ENCODE data around the gene FAM149B1.

Gene FAM149B1

DNA sequence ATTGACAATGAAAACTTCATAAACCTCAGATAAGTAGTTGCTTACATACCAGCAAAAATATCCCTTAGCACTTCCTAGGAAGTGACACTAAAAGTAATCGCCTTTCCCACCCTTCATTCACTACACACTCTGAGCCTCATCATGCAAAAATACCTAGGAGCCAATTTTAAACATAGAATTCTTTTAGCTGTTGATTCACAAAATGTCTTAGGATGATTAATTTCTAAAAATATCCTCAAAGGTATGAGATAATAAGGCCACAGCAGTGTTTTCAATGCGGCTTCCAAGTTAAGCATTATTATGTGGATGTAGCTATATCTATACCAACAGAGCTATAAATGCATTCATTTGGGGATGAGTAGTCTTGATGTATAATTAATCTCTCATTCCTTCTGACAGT lies 66.0 kb downstream of the FAM149B1 start:
- no peak for DNase-seq (ENCODE audit: low read depth)

- no peak for DNase-seq (ENCODE audit: low read depth)
These were observed 66.8 kb downstream of the FAM149B1 start for GRCh38 chr10:73234695-73235094.

GRCh38 chr10:73238990-73239566 lies 71.2 kb downstream of the FAM149B1 start:
- DNase-seq (ENCODE audit: low read depth): no peak

- no peak for DNase-seq (ENCODE audit: low read depth)
These were observed 72.0 kb downstream of the FAM149B1 start for GRCh38 chr10:73239908-73240307.

DNA sequence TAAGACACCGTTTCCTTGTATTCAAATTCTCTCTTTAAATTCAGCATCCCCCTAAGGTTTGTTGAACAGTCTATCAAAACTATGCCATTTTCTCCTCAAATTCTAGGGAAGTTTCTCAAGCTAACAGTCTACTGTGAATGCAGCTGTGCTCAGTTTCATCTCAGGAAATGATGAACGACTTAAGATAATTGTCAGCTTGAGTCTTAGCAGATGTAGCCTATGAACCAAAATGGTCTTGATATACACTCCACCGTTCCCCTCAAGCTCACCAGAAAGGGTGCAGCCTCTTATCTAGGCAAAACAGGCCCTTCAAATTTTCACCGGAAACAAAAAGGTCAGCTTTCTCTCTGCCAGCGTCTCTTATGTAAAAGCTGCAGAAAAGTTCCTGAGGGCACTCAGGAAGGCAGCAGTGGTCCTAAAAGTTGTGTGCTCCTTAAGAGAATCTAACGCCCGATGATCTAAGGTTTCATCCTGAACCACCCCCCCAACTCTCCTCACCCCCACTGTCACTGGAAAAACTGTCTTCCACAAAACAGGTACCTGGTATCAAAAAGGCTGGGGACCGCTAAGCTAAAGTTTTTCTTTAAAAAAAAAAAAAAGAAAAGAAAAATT lies 77.1 kb downstream of the FAM149B1 start:
- no peak for DNase-seq (ENCODE audit: low read depth)

- DNase-seq (ENCODE audit: low read depth): no peak
These were observed 78.4 kb downstream of the FAM149B1 start for GRCh38 chr10:73246322-73246645.

DNA sequence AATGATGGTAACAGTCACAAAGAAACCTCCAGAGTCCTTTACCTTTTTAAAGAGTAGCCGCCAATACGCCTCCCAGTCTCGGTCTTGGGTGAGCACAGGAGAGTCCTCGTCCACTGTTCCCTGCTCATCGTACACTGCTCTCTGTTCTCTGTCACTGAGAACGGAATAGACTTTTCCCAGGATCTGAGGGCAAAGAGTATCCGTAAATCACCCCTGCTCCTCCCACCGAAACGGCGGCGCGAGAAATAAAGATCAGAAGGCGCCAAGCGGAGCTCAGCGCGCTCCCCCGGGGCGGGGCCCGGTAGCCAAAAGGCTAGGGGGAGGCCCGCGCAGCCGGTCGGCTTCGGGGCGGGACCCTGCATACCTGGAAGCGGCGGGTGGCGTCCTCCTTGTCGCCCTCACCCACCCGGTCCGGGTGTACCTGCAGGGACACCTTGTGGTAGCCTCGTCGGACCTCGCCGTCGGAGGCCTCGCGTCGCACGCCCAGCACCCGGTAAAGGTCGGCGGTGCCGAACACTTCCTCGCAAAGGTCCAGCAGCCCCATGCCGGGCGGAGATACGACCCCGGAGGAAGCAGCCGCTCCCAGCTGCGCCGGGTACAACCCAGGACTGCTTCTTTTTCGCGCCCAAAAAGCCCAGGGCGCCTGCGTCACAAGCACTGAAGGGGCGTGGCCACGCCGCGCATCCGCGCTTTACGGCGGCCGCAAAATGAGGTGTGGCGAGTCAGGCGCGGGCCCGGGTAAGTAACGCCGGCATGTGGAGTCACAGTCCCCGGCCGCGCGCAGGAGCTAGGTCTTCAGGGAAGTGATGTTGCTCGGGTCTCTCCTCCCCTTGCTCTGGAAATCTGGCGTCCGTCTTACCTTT lies 79.0 kb downstream of the FAM149B1 start, which contains the start of gene DNAJC9:
Gene DNAJC9 (minus strand): TSS at position 610 of the 863 bp plus-strand sequence. CDS start 66 bp downstream, at position 544.
- peak; percentile 96 for DNase-seq (ENCODE audit: low read depth)

GRCh38 chr10:73247509-73248258 lies 79.8 kb downstream of the FAM149B1 start:
- DNase-seq (ENCODE audit: low read depth): peak; percentile 44

GRCh38 chr10:73248259-73248724 lies 80.4 kb downstream of the FAM149B1 start:
- DNase-seq (ENCODE audit: low read depth): peak; percentile 49

- peak; percentile 34 for DNase-seq (ENCODE audit: low read depth)
These were observed 83.9 kb downstream of the FAM149B1 start for GRCh38 chr10:73251683-73252444.

- peak; percentile 99 for DNase-seq (ENCODE audit: low read depth)
These were observed 84.7 kb downstream of the FAM149B1 start, which contains the start of gene MRPS16 for GRCh38 chr10:73252445-73253224. Gene MRPS16, minus strand, starts transcription at chr10:73252644. Its CDS starts 162 bp downstream, at chr10:73252482.

DNA sequence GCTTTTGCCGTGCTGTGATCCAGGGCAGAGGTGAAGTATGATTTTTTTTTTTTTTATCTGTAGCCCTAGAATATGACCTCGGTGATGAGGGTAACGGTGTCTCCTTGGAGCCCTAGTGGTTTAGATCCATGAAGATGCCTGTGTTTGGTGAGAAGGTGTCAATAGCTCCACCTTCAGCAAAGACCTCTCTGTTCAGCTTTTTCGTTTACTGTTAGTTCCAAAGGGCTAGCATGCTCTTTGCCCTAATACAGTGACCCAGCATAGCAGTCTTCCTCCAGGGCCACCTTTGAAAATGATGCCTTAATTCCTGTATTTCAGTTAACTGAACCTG lies 85.3 kb downstream of the FAM149B1 start:
- DNase-seq (ENCODE audit: low read depth): peak; percentile 44

GRCh38 chr10:73258612-73259011 lies 90.7 kb downstream of the FAM149B1 start:
- DNase-seq (ENCODE audit: low read depth): peak; percentile 19

DNA sequence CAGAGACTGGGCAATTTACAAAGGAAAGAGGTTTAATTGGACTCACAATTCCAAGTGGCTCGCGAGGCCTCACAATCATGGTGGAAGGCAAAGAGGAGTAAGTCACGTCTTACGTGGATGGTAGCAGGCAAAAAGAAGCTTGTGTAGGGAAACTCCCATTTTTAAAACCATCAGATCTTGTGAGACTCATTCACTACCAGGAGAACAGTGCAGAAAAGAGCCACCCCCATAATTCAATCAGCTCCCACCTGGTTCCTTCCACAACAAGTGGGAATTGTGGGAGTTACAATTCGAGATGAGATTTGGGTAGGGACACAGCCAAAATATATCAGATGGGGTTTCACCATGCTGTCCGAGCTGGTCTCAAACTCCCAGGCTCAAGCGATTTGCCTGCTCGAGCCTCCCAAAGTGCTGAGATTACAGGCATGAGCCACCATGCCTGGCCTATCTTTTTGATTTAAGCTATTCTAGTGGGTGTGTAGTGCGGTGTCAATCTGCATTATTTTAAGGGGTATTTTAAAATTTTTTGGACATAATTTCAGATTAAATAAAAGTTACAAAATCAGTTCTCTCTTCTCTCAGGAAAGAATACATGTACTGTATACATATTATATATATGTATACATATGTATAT lies 93.6 kb downstream of the FAM149B1 start:
- no peak for DNase-seq (ENCODE audit: low read depth)

GRCh38 chr10:73262105-73262730 lies 94.3 kb downstream of the FAM149B1 start:
- peak; percentile 94 for DNase-seq (ENCODE audit: low read depth)

- DNase-seq (ENCODE audit: low read depth): no peak
These were observed 95.1 kb downstream of the FAM149B1 start for GRCh38 chr10:73262880-73263555.

GRCh38 chr10:73263693-73264347 lies 95.9 kb downstream of the FAM149B1 start:
- DNase-seq (ENCODE audit: low read depth): peak; percentile 68

DNA sequence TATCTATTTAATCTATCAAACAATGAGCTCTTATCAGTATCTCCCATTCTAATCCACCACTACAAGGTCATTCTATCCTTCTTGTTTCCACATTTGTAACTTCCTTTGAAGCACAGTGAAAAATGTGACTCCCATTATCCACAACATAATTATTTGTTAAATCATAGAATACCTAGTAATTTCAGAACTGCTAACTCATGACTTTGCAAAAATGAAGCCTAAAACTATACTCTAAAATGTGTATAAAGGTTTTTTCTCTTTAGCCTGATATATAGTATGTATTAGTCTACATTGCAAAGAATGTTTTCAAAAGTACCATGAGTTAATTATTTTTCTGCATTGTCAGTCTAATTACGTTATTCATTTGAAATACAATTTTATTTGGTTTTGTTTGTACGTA lies 96.5 kb downstream of the FAM149B1 start:
- no peak for DNase-seq (ENCODE audit: low read depth)

- no peak for DNase-seq (ENCODE audit: low read depth)
These were observed 113.2 kb downstream of the FAM149B1 start for GRCh38 chr10:73281097-73281496.
